NCI-H2227 (cell line): ENCODE data around the gene C5orf47.

ENCODE experiments used
- DNase-seq: peaks from one replicate; lab custom pipeline; 2025; ENCODE audit not compliant: unreplicated experiment; lab: John Stamatoyannopoulos, UW

Gene C5orf47, protein sequence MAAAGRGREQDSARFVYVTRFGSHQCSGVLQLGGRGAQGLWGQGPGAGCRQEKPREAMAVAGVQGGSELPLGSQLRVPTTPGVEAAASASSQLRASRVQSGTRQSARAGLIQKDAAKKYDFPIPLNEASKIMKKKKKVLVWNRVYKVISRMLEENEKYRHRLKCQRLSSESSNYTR

GRCh38 chr5:173988554-173989431 lies at the start of gene C5orf47:
TSS of gene C5orf47 (plus strand) at chr5:173989170. CDS start at chr5:173989264, 94 bp downstream.
- DNase-seq = no peak

DNA sequence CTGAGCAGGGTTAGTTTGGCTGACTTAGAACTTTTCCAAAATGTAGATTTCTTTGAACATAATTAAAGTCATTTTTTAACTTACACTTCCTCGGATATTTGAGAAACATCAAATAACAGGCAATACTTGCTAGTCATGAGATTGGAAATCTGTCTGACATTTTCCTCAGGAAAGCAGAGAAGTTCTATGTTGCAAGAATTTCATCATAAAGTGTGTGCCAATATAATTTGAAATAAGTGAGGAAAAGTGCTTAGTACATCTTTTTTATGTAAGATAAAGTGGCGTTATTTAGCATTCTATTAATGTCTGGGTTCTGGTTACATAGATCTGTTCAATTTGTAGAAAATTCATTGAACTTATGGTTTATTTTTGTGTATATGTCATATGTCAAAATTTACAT lies 48.7 kb upstream of the C5orf47 start:
- no peak for DNase-seq

- no peak for DNase-seq
Observed at GRCh38 chr5:173941102-173941501, 47.9 kb upstream of the C5orf47 start.

DNA sequence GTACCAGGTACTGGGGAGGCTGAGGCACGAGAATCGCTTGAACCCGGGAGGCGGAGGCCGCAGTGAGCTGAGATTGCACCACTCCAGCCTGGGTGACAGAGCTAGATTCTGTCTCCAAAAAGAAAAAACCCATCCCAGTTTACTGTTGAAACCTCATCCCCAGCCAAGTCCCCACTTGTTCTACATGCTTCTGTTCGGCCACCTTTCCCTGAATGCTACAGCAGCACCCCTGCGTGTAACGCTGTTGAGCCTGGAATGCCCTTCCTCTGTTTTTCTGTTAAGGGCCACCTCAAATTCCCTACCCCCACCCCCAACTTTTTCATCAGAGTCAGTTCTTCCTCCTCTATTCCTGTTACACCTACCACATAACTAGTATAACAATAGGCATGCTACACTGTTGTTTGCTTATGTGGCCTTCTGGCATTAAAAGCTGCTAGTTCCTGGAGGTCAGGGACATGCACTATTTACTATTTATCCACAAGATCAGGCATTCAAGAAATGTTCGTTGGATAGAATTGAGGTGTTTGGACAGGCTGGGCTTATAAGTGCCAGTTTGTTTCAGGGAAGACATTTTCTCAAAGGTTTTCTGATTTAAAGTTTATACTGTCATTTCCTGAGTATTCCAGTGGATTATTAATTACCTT lies 47.1 kb upstream of the C5orf47 start:
- DNase-seq = no peak

DNA sequence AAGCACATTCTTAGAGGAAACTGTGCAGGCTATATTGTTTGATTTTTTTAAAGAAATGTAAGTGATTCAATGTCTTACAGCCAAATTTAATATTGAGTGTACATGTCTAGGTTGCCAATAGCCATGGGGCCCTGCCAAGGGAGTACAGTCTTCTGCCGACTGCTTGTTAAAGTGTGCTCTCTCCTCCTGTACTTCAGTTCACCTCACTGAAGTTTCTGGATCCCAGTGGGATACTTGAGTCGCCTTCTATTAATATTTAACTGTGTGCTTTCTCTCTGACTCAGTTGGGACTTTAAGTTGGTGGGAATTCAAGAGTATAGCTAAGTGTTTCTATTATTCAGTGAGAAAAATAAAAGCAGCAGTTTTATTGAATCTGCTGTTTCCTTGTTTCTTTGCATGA lies 44.5 kb upstream of the C5orf47 start:
- DNase-seq = no peak

GRCh38 chr5:173945160-173945559 lies 43.8 kb upstream of the C5orf47 start:
- no peak for DNase-seq

DNA sequence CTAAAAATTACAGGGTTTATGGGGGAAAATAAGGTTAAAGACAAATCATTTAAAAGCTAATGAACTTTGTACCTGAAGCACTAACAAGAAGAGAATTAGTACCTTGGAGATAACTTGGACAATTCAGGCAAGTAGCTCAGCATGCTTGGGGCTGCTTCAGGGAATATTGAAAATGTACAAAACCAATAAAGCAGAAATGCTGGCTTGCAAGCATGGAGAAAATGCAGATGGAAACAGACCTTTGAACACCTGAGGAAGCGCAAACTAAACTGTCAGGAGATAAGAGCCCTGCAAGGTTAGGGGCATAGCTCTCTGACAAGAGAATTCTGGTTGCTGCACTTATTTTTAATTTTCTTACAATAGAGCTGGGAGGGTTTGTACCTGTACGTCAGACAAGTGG lies 42.6 kb upstream of the C5orf47 start:
- DNase-seq = no peak

- DNase-seq = no peak
Observed at GRCh38 chr5:173950829-173951228, 38.1 kb upstream of the C5orf47 start.

GRCh38 chr5:173953528-173954090 lies 35.4 kb upstream of the C5orf47 start:
- no peak for DNase-seq

DNA sequence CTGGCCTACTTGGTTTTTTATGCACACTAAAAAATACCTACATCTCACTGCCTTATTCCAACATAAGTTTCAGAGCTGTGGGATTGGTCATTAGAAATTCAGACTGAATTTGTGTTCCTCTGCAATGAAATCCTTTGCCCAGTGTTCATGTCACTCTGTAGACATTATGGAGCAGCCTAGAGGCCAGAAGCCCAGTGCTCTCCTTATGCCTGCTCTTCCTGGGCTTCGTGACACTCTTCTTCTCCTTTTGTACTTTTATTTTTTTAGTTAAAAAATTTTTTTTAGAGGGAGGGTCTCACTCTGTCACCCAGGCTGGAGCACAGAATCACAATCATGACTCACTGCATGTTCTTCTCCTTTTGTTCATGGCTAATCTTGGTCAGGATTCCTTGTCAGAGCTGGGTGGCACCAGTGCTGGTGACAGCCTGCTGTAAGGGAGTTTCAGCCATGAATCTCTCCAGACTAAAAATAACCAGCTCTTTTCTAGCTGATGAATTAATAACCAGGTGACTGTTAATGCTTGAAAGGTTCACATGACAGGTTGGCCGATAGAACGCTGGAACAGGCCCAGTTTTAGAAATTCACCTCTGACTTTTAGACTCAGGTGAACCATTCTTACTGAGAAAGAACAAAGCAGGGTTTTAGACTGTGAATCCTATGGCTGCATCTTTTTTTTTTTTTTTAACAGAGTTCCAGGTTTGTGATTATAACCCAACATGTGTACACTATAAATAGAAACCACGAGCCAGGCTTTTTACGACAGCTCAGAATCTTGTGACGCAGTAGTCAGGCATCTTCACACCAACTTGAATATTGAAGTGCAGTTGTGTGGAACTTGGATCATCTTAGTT lies 34.1 kb upstream of the C5orf47 start:
- no peak for DNase-seq

DNA sequence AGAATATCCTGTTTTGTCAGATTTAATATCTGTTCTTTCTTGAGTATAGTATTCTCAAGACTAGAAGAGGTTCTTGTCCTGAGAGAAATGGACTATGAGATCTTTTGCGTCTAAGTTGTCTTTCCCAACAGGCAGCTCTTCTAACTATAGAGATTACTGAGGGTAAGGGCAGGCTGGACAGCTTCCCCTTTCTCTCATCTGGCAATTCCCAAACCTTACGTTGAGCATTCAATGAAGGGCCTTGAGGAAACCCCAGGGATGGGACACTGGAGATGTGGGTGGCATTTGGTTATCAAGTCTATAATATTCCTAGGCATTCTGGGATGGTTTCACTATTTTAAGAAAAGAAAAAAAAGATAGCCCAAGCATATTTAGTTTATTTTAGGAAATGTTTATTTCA lies 28.0 kb upstream of the C5orf47 start:
- no peak for DNase-seq

DNA sequence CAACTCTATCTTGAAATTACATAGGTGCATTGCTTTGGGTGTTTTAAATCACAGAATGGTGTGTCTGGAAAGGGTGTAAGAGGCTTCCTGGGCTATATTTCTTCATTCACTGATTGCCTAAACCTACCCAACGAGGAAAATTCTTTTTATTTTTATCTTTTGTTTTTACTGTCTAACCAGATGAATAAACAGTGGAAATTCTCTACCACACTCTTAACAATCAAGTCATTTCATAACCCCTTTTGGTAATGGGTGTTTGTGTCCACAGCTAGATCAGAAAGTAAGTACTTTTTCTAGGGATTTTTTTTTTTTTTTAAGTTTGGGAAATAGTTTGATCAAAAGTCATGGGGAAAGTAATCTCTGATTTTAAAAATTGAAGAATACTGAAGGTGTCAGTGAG lies 27.6 kb upstream of the C5orf47 start:
- DNase-seq = no peak

GRCh38 chr5:173962436-173962972 lies 26.5 kb upstream of the C5orf47 start:
- DNase-seq = no peak

DNA sequence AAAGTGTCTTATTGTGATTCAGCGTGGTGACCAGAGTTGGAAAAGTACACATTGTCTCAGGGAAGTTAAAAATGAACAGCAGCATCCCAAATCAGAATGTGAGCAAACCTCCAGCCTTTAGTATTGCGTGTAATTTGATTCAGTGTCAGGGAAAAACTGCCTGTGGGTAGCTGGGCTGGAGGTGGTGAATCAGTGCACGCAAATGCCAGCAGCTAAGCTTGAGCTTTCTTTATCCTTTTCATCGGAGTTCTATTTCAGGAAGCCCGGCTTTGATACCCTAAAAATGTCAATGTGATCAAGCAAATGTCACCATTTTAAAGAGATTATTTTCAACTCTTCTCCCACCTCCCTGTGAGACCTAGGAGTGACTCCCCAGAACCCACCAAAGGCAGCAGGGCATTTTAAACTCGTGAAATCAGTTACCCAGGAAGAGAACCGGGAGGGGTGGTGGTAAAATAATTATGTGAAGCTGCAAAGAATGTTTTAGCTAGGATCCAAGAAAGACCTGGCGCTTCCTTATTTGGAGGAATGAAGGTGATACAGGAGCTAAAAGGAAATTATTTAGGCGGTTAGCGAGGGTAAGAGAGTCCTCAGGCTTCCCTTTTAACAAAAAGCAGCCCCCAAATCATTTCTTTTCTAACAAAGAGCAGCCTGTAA lies 25.7 kb upstream of the C5orf47 start:
- peak; percentile 35 for DNase-seq

DNA sequence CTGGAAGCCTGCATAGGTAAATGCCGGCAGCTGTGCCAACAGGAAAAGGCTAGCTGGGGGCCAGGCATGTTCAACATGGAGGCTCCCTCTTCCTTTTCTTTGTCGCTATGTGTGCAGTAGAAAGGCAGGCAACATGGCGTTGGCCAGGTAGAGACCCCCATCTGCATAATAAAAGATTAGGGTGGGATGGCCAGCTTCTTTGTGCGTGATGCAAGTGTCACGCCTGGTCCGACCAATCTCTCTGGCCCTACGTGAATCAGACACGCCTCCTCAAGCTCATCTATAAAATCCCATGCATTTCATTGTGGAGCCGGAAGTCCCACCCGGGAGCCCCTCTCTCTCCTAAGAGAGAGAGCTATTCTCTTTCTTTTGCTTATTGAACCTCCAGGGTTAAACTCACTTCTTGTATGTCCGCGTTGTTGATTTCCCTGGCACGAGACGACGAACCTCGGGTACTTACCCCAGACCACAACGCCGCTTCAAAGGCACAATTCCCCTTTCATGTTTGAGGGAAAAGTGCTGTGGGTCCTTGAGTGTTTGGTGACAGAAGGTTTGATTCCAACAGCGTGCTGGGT lies 25.0 kb upstream of the C5orf47 start:
- DNase-seq = peak; percentile 91

GRCh38 chr5:173964506-173964905 lies 24.5 kb upstream of the C5orf47 start:
- DNase-seq = no peak

DNA sequence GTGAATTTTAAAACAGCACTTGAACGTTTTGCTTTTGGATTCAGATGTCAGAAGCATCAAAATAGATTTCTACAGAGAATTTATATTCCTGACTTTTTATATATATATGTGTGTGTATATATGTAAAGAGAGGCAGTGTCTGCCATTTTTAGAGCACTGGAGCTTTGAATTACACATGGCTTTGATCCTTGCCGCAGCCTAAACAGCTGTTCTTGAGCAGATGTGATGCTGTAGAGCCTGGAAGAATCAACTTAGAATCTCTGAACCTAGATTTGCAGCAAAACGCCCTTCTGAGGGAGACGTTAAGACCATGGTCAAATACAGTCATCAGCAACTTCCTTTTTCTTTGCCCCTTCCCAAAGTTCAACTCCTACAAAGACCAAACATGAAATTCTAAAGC lies 21.7 kb upstream of the C5orf47 start:
- no peak for DNase-seq

DNA sequence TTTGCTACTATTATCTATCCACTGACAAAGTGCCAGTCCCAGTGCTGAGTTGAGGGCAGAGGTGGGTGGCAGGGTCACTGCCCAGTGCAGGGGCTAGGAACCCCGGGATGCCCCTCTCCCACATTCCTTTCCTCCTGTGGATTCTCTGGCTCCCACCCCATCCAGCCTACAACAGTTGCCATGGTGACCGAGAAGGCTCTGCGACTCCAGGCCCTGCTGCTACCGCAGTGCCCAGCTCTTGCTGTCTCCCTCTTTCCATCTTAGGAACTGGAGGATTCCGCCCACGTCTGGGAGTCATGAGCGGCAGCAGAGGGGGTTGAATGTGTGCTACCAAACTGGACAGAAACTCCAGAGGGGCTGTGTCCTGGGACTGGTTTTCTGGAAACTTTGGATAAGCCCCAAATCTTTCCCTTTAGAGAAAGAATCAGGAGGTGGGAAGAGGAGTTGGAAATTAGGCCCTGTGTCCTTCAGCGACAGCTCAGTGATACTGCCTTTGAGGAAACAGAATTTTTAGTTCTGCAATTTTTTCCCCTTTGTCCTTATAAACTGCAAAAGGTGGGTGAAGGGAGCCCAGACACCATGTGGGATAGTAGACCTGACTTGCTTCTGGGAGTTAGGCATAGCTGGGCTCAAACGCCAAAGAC lies 20.7 kb upstream of the C5orf47 start:
- peak; percentile 68 for DNase-seq
